HepG2 (cell line): ENCODE results near the gene BAG3. TPM values are rescaled to one million over a fixed set of nuclear protein-coding genes. Genes with fewer than 3 reads are reported as not detected.

Experiments
- CBFB ChIP-seq: sonication (generic); formaldehyde crosslinking; IDR thresholded peaks from 2 replicates; pipeline ENCODE4 v1.4.0; 2020; ENCODE audit warnings: missing genetic modification reagents
- ELF1 ChIP-seq: sonication (generic); formaldehyde crosslinking; IDR thresholded peaks from 2 replicates; pipeline ENCODE4 v1.4.0; 2020; ENCODE audit warnings: missing genetic modification reagents
- FUBP1 ChIP-seq: sonication (generic); formaldehyde crosslinking; IDR thresholded peaks from 2 replicates; pipeline ENCODE4 v1.5.1; 2020; ENCODE audit warnings: missing genetic modification reagents, mild to moderate bottlenecking, borderline replicate concordance
- HMGXB4 ChIP-seq, 2 experiments: sonication (generic) in 1 of 2; formaldehyde crosslinking in 1 of 2; IDR thresholded peaks; 2 replicates each; pipeline versions ENCODE4 v1.4.0 to v1.6.1; 2018 to 2020; ENCODE audit warnings: missing genetic modification reagents in 2 of 2, borderline replicate concordance in 1 of 2, low read depth in 1 of 2, mild to moderate bottlenecking in 1 of 2, missing biosample characterization in 1 of 2
- KMT2B ChIP-seq: IDR thresholded peaks from 2 replicates; pipeline ENCODE4 v1.6.1; 2016; ENCODE audit warnings: missing genetic modification reagents, missing compliant biosample characterization
- MED8 ChIP-seq: sonication (generic); formaldehyde crosslinking; IDR thresholded peaks from 2 replicates; pipeline ENCODE4 v1.8.1; 2023; ENCODE audit warnings: mild to moderate bottlenecking, missing genetic modification reagents; ENCODE audit not compliant: insufficient replicate concordance
- PRDM10 ChIP-seq: sonication (generic); formaldehyde crosslinking; IDR thresholded peaks from 2 replicates; pipeline ENCODE4 v1.4.0; 2020; ENCODE audit warnings: low read depth, missing genetic modification reagents
- RBFOX2 ChIP-seq: fragments of 200-400 bp; formaldehyde crosslinking; IDR thresholded peaks from 2 replicates; pipeline ENCODE4 v1.6.1; 2017; ENCODE audit warnings: low read depth, mild to moderate bottlenecking, low read length
- THAP7 ChIP-seq: sonication (generic); formaldehyde crosslinking; IDR thresholded peaks from 2 replicates; pipeline ENCODE4 v1.8.1; 2023; ENCODE audit warnings: mild to moderate bottlenecking, missing genetic modification reagents
- U2AF2 ChIP-seq: fragments of 200-400 bp; formaldehyde crosslinking; IDR thresholded peaks from 2 replicates; pipeline ENCODE4 v1.6.1; 2017; ENCODE audit warnings: low read depth, mild to moderate bottlenecking, low read length
- ZBTB7A ChIP-seq: sonication (generic); formaldehyde crosslinking; IDR thresholded peaks from 2 replicates; pipeline ENCODE4 v1.8.0; 2022; ENCODE audit warnings: mild to moderate bottlenecking, missing genetic modification reagents
- ZNF580 ChIP-seq: IDR thresholded peaks from 2 replicates; pipeline ENCODE4 v1.6.1; 2016; ENCODE audit warnings: low read depth, borderline replicate concordance
- polyA plus RNA-seq, 8 experiments: library from polyadenylated mRNA; depleted of rRNA in 3 of 8; stranded (reverse) in 7 of 8; unstranded in 1 of 8; fragments of >200 nt; fragmentation: Illumina TruSeq in 4 of 8; extraction: Trizol in 4 of 8; gene quantifications; 2 replicates each; pipeline versions ENCODE4 v1.2.1 to v1.2.3, GENCODE V29; 2011 to 2016; ENCODE audit warnings: low read depth in 4 of 8, missing spikeins in 1 of 8, mixed read lengths in 1 of 8; ENCODE audit not compliant: insufficient read depth in 1 of 8
- total RNA-seq, 5 experiments: library from RNA; depleted of rRNA; stranded (reverse); fragments of >200 nt; fragmentation: Illumina TruSeq; extraction: Trizol; gene quantifications; 2 replicates each; pipeline ENCODE4 v1.2.3, GENCODE V29; 2016; ENCODE audit warnings: low read depth in 1 of 5
- TF ChIP-seq, protein P1 (sequence below): sonication (generic); formaldehyde crosslinking; IDR thresholded peaks from 2 replicates; pipeline ENCODE4 v1.4.0; 2020; ENCODE audit warnings: mild to moderate bottlenecking, missing genetic modification reagents

BAG3 gene
- total and polyA plus RNA-seq, 2 of the 13 experiments (the other 11 are each of a cell fraction or from before 2014, with no cell fraction given), result 2.9 to 6.7 TPM

GRCh38 chr10:119650692-119651513, at the start of gene BAG3 (continued):
- peak in 1 of 2 experiments; percentile 44; a peak in 2 of 4 replicates for TF ChIP-seq HMGXB4 (CRISPR knock-in tag; IDR thresholded peaks at IDR 0.05; ENCODE audit: borderline replicate concordance in 1 of 2, low read depth in 1 of 2)
- TF ChIP-seq ZBTB7A (CRISPR knock-in tag), result peak; percentile 79
- TF ChIP-seq THAP7 (CRISPR knock-in tag), result peak; percentile 23; the same call in 1 of the 2 replicates
- TF ChIP-seq, protein P1, sequence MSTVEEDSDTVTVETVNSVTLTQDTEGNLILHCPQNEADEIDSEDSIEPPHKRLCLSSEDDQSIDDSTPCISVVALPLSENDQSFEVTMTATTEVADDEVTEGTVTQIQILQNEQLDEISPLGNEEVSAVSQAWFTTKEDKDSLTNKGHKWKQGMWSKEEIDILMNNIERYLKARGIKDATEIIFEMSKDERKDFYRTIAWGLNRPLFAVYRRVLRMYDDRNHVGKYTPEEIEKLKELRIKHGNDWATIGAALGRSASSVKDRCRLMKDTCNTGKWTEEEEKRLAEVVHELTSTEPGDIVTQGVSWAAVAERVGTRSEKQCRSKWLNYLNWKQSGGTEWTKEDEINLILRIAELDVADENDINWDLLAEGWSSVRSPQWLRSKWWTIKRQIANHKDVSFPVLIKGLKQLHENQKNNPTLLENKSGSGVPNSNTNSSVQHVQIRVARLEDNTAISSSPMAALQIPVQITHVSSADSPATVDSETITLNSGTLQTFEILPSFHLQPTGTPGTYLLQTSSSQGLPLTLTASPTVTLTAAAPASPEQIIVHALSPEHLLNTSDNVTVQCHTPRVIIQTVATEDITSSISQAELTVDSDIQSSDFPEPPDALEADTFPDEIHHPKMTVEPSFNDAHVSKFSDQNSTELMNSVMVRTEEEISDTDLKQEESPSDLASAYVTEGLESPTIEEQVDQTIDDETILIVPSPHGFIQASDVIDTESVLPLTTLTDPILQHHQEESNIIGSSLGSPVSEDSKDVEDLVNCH, result no peak
- TF ChIP-seq CBFB (CRISPR knock-in tag), result 0 out of 2 replicates have a peak, but pooled peaks have one; percentile 21
- TF ChIP-seq ZNF580 (CRISPR knock-in tag), result peak; percentile 32; the same call in 1 of the 2 replicates
- peak; percentile 56 for TF ChIP-seq ELF1 (CRISPR knock-in tag)
- TF ChIP-seq RBFOX2, result peak; percentile 83
- no peak for TF ChIP-seq MED8 (CRISPR knock-in tag)
- TF ChIP-seq KMT2B (CRISPR knock-in tag), result peak; percentile 50
- no peak for TF ChIP-seq U2AF2
- TF ChIP-seq PRDM10 (CRISPR knock-in tag), result 0 out of 2 replicates have a peak, but pooled peaks have one; percentile 32
- TF ChIP-seq FUBP1 (CRISPR knock-in tag), result no peak
